Motor neuron (in vitro differentiated cells): Measurements from ENCODE around the gene PTMA. TPM values are rescaled to one million over a fixed set of nuclear protein-coding genes. Genes with fewer than 3 reads are reported as not detected.
A peak's percentile ranks its signal among the peaks of the same experiment; 100 is the strongest.
"Not testable (repeated sequence)": the region's sequence is repeated elsewhere in the genome, so short reads cannot be mapped to it uniquely, and the experiment has no call there.

Source experiments
- ATAC-seq, 8 experiments: fragments of 200-7000 bp; cut with Tn5 transposase; replicated peaks in 6 of 8; 2 replicates each; pipeline ENCODE4 v1.8.0; 2021; ENCODE audit warnings: mild to moderate bottlenecking in 8 of 8, moderate library complexity in 8 of 8
- H3K27ac ChIP-seq, 2 donors: fragments of 250-450 bp; sonication (Bioruptor Pico); 2 replicates each; pipeline ENCODE4 v1.9.0; 2021; ENCODE audit warnings: antibody characterized with exemption in 2 of 2, mild to moderate bottlenecking in 2 of 2, moderate library complexity in 1 of 2
- H3K4me1 ChIP-seq, 2 donors: fragments of 250-450 bp; sonication (Bioruptor Pico); replicated peaks in 1 of 2; 2 replicates each; pipeline ENCODE4 v1.6.1; 2021; ENCODE audit warnings: antibody characterized with exemption in 2 of 2, mild to moderate bottlenecking in 2 of 2, moderate library complexity in 1 of 2
- H3K4me3 ChIP-seq, 5 donors: fragments of 250-450 bp; sonication (Bioruptor Pico); 2 replicates each; pipeline ENCODE4 v1.9.0; 2021; ENCODE audit warnings: antibody characterized with exemption in 5 of 5, mild to moderate bottlenecking in 5 of 5, moderate library complexity in 4 of 5
- WGBS, 10 experiments: fragments of 450-650 bp; shearing (Covaris generic); methylation state at CpG; one replicate each; pipeline ENCODE4 v1.0.0; 2022; 5-methylcytosine and 5-hydroxymethylcytosine counted together
- in situ Hi-C, 9 experiments: fragments of 400-800 bp; cut with MboI; loops; one replicate each; pipeline ENCODE4 v1.15.0; 2021; ENCODE audit warnings: low sequenced_read_pairs in 9 of 9, low pct_unique_long_range_greater_than_20kb in 2 of 9; ENCODE audit not compliant: unreplicated experiment in 9 of 9
- total RNA-seq, 8 experiments: library from RNA; unstranded; fragments of 300-600 nt; gene quantifications; 2 replicates each; pipeline versions ENCODE4 v1.2.3 to v1.2.4, GENCODE V29; 2022

Gene PTMA
- total RNA-seq, 8 experiments from 2014 or later = 664 to 2,104 (median 1,514) TPM

DNA sequence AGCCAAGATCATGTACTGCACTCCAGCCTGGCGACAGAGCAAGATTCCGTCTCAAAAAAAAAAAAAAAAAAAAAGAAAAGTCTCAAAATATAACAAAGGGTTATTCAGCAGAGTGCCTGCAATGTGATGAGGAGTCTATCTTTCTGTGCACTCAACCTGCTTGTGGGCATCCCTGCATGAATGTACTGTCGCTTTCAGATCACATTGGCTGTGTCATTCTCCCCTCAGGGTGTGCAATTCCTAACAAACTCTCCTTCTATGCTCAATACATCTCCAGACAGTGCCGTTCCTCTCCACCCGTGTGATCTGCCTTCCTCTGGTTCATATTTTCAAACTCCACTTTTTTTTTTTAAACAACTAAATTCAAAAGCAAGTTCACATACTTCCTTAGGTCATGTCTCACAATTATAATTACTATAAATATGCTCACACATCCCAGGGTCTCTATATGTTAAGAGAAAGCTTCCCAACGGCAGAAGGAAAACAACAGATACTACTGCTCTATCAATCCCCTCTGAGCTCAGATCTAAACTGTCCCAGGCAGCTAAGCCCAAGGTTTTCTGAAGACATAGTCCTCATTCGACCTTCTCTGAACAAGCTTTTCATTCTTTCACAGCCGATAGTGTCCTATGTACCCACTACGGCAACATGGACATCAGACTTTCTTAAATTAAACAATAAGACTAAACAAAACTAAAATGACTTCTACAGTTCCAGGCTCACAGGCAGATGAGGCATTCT, 35.2 kb downstream of the PTMA start:
- ATAC-seq = peak in 1 of 8 experiments; percentile 24
- in situ Hi-C loops = no loop called here
- no peak overlapping the region for H3K4me3 ChIP-seq
- no peak overlapping the region for H3K27ac ChIP-seq
- H3K4me1 ChIP-seq = peaks cover 6 to 7% of the 10 kb centered on the region in 2 donors
- WGBS, 10 experiments = 35 to 94% (median 90%) methylated on average over 1 to 8 of the region's 9 CpGs; no CpG with 5 or more reads in 1 of the 10 experiments

- ATAC-seq = peak in 1 of 8 experiments; percentile 27
- H3K27ac ChIP-seq = no peak overlapping the region
- in situ Hi-C loops = no loop called here
- H3K4me3 ChIP-seq = no peak overlapping the region
- WGBS, 10 experiments = 34 to 93% (median 62%) methylated on average over 2 to 6 of the region's 6 CpGs
- peaks cover 6 to 7% of the 10 kb centered on the region in 2 donors for H3K4me1 ChIP-seq
Measured at GRCh38 chr2:231745303-231746038, 37.1 kb downstream of the PTMA start.

DNA sequence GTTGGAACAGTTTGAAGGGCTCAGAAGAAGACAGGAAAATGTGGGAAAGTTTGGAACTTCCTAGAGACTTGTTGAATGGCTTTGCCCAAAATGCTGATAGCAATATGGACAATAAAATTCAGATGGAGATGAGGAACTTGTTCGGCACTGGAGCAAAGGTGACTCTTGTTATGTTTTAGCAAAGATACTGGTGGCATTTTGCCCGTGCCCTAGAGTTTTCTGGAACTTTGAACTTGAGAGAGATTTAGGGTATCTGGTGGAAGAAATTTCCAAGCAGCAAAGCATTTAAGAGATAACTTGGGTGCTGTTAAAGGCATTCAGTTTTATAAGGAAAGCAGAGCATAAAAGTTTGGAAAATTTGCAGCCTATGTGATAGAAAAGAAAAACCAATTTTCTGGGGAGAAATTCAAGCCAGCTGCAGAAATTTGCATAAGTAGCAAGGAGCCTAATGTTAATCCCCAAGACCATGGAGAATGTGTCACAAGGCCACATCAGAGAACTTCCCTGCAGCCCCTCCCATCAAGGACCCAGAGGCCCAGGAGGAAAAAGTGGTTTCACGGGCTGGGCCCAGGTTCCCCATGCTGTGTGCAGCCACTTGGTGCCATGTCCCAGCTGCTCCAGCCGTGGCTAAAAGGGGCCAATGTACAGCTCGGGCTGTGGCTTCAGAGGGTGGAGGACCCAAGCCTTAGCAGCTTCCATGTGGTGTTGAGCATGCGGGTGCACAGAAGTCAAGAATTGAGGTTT, 40.0 kb downstream of the PTMA start:
- H3K4me1 ChIP-seq, H3K27ac ChIP-seq, H3K4me3 ChIP-seq, in situ Hi-C loops: not testable (repeated sequence)
- peak in 3 of 8 experiments; percentile 37 to 70 (median 60) for ATAC-seq
- 64 to 100% (median 80%) methylated on average over 1 to 5 of the region's 6 CpGs; no CpG with 5 or more reads in 1 of the 10 experiments for WGBS, 10 experiments

DNA sequence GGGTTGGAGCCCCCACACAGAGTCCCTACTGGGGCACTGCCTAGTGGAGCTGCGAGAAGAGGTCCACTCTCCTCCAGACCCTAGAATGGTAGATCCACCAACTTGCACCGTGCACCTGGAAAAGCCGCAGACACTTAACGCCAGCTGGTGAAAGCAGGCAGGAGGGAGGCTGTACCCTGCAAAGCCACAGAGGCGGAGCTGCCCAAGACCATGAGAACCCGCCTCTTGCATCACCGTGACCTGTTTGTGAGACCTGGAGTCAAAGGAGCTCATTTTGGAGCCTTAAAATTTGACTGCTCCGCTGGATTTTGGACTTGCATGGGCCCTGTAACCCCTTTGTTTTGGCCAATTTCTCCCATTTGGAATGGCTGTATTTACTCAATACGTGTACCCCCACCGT, 40.7 kb downstream of the PTMA start:
- WGBS, 10 experiments = 81 to 100% (median 93%) methylated on average over 2 to 6 of the region's 10 CpGs; no CpG with 5 or more reads in 3 of the 10 experiments
- H3K27ac ChIP-seq, in situ Hi-C loops, ATAC-seq, H3K4me3 ChIP-seq, H3K4me1 ChIP-seq: not testable (repeated sequence)

GRCh38 chr2:231751042-231751815, 42.9 kb downstream of the PTMA start:
- in situ Hi-C loops = no loop called here
- Histone ChIP-seq H3K4me1 (no peaks in the 10 kb centered on the region), H3K27ac (no peak overlapping the region), H3K4me3 (no peak overlapping the region)
- no peak for ATAC-seq
- 0 to 100% (median 93%) methylated on average over 1 to 4 of the region's 4 CpGs for WGBS, 10 experiments

DNA sequence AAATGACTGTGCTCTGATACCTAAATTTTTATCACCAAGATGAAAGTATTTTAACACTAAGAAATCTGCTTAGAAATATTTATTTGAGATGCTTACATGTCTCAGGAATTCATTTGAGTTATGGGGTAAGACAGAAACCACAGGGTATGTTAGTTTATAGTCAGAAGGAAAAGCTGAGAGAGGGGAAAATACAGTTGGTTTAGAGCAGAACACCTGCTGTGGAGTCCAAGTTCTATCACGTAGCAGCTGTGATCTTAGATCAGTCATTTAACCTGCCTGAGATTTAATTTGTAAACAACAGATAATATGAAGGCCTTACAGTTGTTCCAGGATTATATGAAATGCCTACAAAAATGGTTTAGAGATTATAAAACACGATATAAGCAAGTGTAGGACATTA, 43.7 kb downstream of the PTMA start:
- Histone ChIP-seq H3K27ac (no peak overlapping the region), H3K4me1 (no peaks in the 10 kb centered on the region), H3K4me3 (no peak overlapping the region)
- in situ Hi-C loops = no loop called here
- 40 to 88% (median 79%) methylated on average over 1 to 2 of the region's 2 CpGs; no CpG with 5 or more reads in 1 of the 10 experiments for WGBS, 10 experiments
- ATAC-seq = no peak

- WGBS, 10 experiments = 67 to 100% (median 88%) methylated on average over 1 to 2 of the region's 2 CpGs; no CpG with 5 or more reads in 3 of the 10 experiments
- in situ Hi-C loops = no loop called here
- Histone ChIP-seq H3K4me3 (no peak overlapping the region), H3K27ac (no peak overlapping the region), H3K4me1 (peaks cover 7 to 13% of the 10 kb centered on the region in 2 donors)
- peak in 1 of 8 experiments; percentile 25 for ATAC-seq
Measured at GRCh38 chr2:231761735-231762134, 53.4 kb downstream of the PTMA start.

Other genes with a start within 250 kb of the PTMA start
- 100 to 1,000 TPM; 127 to 675 (median 231) TPM for gene NCL, start 244.0 kb upstream of the PTMA start, total RNA-seq
- gene NMUR1, start 178.1 kb upstream of the PTMA start, total RNA-seq = under 1 TPM; 0.07 to 0.33 (median 0.12) TPM
- gene TEX44, start 115.7 kb upstream of the PTMA start, total RNA-seq = under 1 TPM in 3 of 8 experiments, not detected in 5; 0.17 to 0.71 (median 0.31) TPM
- 10 to 100 TPM; 24.3 to 53.1 (median 34.8) TPM for gene PDE6D, start 72.8 kb downstream of the PTMA start, total RNA-seq
- gene COPS7B, start 77.9 kb downstream of the PTMA start, total RNA-seq = 10 to 100 TPM; 15.8 to 39.5 (median 28.0) TPM
- gene NPPC, start 217.9 kb downstream of the PTMA start, total RNA-seq = 1 to 10 TPM in 6 of 8 experiments, under 1 TPM in 1, not detected in 1; 0.61 to 9.6 (median 3.9) TPM